ENCODE data around the gene CHRNA1.

Gene CHRNA1

GRCh38 chr2:174705321-174705720, 59.0 kb downstream of the CHRNA1 start:
- no peak for DNase-seq (ENCODE audit: low spot score)
- Mint-ChIP-seq H3K36me3 (ENCODE audit: low read depth) (no peaks in the 10 kb centered on the region), H3K4me1 (ENCODE audit: low read depth) (no peaks in the 10 kb centered on the region), H3K4me3 (no peak overlapping the region), H3K27ac (no peak overlapping the region), H3K9me3 (no peaks in the 10 kb centered on the region), H3K27me3 (ENCODE audit: low read depth) (peaks cover 43% of the 10 kb centered on the region)

- H3K9me3 Mint-ChIP-seq: no peaks in the 10 kb centered on the region
- H3K27me3 Mint-ChIP-seq (ENCODE audit: low read depth): peaks cover 43% of the 10 kb centered on the region
- no peak for DNase-seq (ENCODE audit: low spot score)
- H3K4me3 Mint-ChIP-seq: no peak overlapping the region
- no peaks in the 10 kb centered on the region for H3K36me3 Mint-ChIP-seq (ENCODE audit: low read depth)
- no peak overlapping the region for H3K27ac Mint-ChIP-seq
- H3K4me1 Mint-ChIP-seq (ENCODE audit: low read depth): no peaks in the 10 kb centered on the region
Measured at GRCh38 chr2:174704642-174705041, 59.6 kb downstream of the CHRNA1 start.

- peaks cover 43% of the 10 kb centered on the region for H3K27me3 Mint-ChIP-seq (ENCODE audit: low read depth)
- H3K9me3 Mint-ChIP-seq: no peaks in the 10 kb centered on the region
- no peak overlapping the region for H3K4me3 Mint-ChIP-seq
- no peaks in the 10 kb centered on the region for H3K36me3 Mint-ChIP-seq (ENCODE audit: low read depth)
- no peak overlapping the region for H3K27ac Mint-ChIP-seq
- DNase-seq (ENCODE audit: low spot score): no peak
- no peaks in the 10 kb centered on the region for H3K4me1 Mint-ChIP-seq (ENCODE audit: low read depth)
Measured at GRCh38 chr2:174704061-174704460, 60.2 kb downstream of the CHRNA1 start.

GRCh38 chr2:174703430-174703829, 60.8 kb downstream of the CHRNA1 start:
- H3K36me3 Mint-ChIP-seq (ENCODE audit: low read depth): no peaks in the 10 kb centered on the region
- H3K27ac Mint-ChIP-seq: no peak overlapping the region
- H3K27me3 Mint-ChIP-seq (ENCODE audit: low read depth): peaks cover 37% of the 10 kb centered on the region
- H3K4me3 Mint-ChIP-seq: no peak overlapping the region
- DNase-seq (ENCODE audit: low spot score): no peak
- no peaks in the 10 kb centered on the region for H3K9me3 Mint-ChIP-seq
- no peaks in the 10 kb centered on the region for H3K4me1 Mint-ChIP-seq (ENCODE audit: low read depth)

- Mint-ChIP-seq H3K9me3 (no peaks in the 10 kb centered on the region), H3K36me3 (ENCODE audit: low read depth) (no peaks in the 10 kb centered on the region), H3K27ac (no peak overlapping the region), H3K27me3 (ENCODE audit: low read depth) (peaks cover 36% of the 10 kb centered on the region), H3K4me3 (no peak overlapping the region), H3K4me1 (ENCODE audit: low read depth) (no peaks in the 10 kb centered on the region)
- DNase-seq (ENCODE audit: low spot score): no peak
Measured at GRCh38 chr2:174702541-174702940, 61.7 kb downstream of the CHRNA1 start.

GRCh38 chr2:174699993-174700766, 64.1 kb downstream of the CHRNA1 start:
- DNase-seq (ENCODE audit: low spot score): no peak
- peaks cover 2% of the 10 kb centered on the region for H3K4me1 Mint-ChIP-seq (ENCODE audit: low read depth)
- no peak overlapping the region for H3K27ac Mint-ChIP-seq
- no peak overlapping the region for H3K4me3 Mint-ChIP-seq
- no peaks in the 10 kb centered on the region for H3K36me3 Mint-ChIP-seq (ENCODE audit: low read depth)
- H3K9me3 Mint-ChIP-seq: no peaks in the 10 kb centered on the region
- peaks cover 34% of the 10 kb centered on the region for H3K27me3 Mint-ChIP-seq (ENCODE audit: low read depth)

Measured in T-helper 2 cell treated with Interferon-gamma antibody and Interleukin-4, amounts not matched to agents 5 μg/mL and 100 μg/mL, for 36 hours (primary cell).